IMR-90 (cell line): ENCODE data around the gene CD300C. TPM values are rescaled to one million over a fixed set of nuclear protein-coding genes. Genes with fewer than 3 reads are reported as not detected.

Source experiments
- ATAC-seq: fragments of 200-7000 bp; cut with Tn5 transposase; 2 replicates; pipeline ENCODE4 v1.9.1; 2020; ENCODE audit warnings: low read depth, mild to moderate bottlenecking, moderate library complexity
- BruUV-seq: library from RNA; stranded (reverse); fragments of 400-500 nt; replicated peaks from 2 replicates; lab custom pipeline; 2021; lab: Mats Ljungman, UMichigan
- CTCF ChIA-PET: fragments of 300-600 bp; formaldehyde crosslinking; extraction: SDS; loops from one replicate; lab custom pipeline; 2021; ENCODE audit warnings: antibody characterized with exemption; lab: Yijun Ruan, JAX
- POLR2A ChIA-PET: fragments of 300-600 bp; sonication (Branson Sonifier 250); formaldehyde crosslinking; loops from one replicate; lab custom pipeline; 2022; ENCODE audit warnings: antibody characterized with exemption; ENCODE audit not compliant: unreplicated experiment; lab: Charles Lee
- DNase-seq: peaks from one replicate; pipeline ENCODE4 v3.0.0; 2013
- H2AFZ ChIP-seq: replicated peaks from 2 replicates; pipeline ENCODE3; 2013; ENCODE audit warnings: low read length, mild to moderate bottlenecking; ENCODE audit not compliant: poor library complexity
- H2AK5ac ChIP-seq: 2 replicates; pipeline ENCODE4 v1.6.1; 2013; ENCODE audit warnings: low read depth, low read length, inconsistent platforms
- H2AK9ac ChIP-seq: replicated peaks from 2 replicates; pipeline ENCODE3; 2013; ENCODE audit warnings: mild to moderate bottlenecking, low read depth, low read length, moderate library complexity; ENCODE audit not compliant: poor library complexity
- H2BK120ac ChIP-seq: 2 replicates; pipeline ENCODE4 v1.6.1; 2013; ENCODE audit warnings: low read depth, low read length, inconsistent platforms
- H2BK15ac ChIP-seq: 3 replicates; pipeline ENCODE4 v1.6.1; 2013; ENCODE audit warnings: low read depth, low read length, inconsistent platforms
- H2BK20ac ChIP-seq: 2 replicates; pipeline ENCODE4 v1.6.1; 2013; ENCODE audit warnings: low read depth, mild to moderate bottlenecking, inconsistent platforms, low read length, moderate library complexity
- H2BK5ac ChIP-seq: 2 replicates; pipeline ENCODE4 v1.6.1; 2013; ENCODE audit warnings: mild to moderate bottlenecking, low read depth, low read length, inconsistent platforms; ENCODE audit not compliant: poor library complexity, severe bottlenecking
- H3K14ac ChIP-seq: replicated peaks from 2 replicates; pipeline ENCODE4 v1.6.1; 2013; ENCODE audit warnings: low read depth, low read length, inconsistent platforms
- H3K18ac ChIP-seq: 2 replicates; pipeline ENCODE4 v1.6.1; 2013; ENCODE audit warnings: low read depth, low read length, control low read depth
- H3K23ac ChIP-seq: 2 replicates; pipeline ENCODE4 v1.6.1; 2013; ENCODE audit warnings: low read depth, low read length, inconsistent platforms
- H3K27ac ChIP-seq: 2 replicates; pipeline ENCODE4 v1.5.1; 2013; ENCODE audit warnings: mild to moderate bottlenecking, control low read depth, low read length; ENCODE audit not compliant: insufficient read depth
- H3K27me3 ChIP-seq: 2 replicates; pipeline ENCODE4 v1.6.1; 2013; ENCODE audit warnings: low read length; ENCODE audit not compliant: control insufficient read depth, insufficient read depth
- H3K36me3 ChIP-seq: 2 replicates; pipeline ENCODE4 v1.6.1; 2013; ENCODE audit warnings: low read length, mixed read lengths; ENCODE audit not compliant: control insufficient read depth, insufficient read depth
- H3K4ac ChIP-seq: 2 replicates; pipeline ENCODE4 v1.6.1; 2013; ENCODE audit warnings: low read depth, low read length, inconsistent platforms
- H3K4me1 ChIP-seq: 2 replicates; pipeline ENCODE4 v1.6.1; 2013; ENCODE audit warnings: low read length, mixed read lengths; ENCODE audit not compliant: control insufficient read depth, insufficient read depth
- H3K4me2 ChIP-seq: 2 replicates; pipeline ENCODE4 v1.6.1; 2013; ENCODE audit warnings: low read depth, mild to moderate bottlenecking, control low read depth, low read length, moderate library complexity
- H3K4me3 ChIP-seq: 2 replicates; pipeline ENCODE4 v1.5.1; 2013; ENCODE audit warnings: low read depth, mild to moderate bottlenecking, control low read depth, low read length, moderate library complexity; ENCODE audit not compliant: insufficient read depth
- H3K56ac ChIP-seq: 2 replicates; pipeline ENCODE4 v1.6.1; 2013; ENCODE audit warnings: low read length, inconsistent platforms; ENCODE audit not compliant: insufficient read depth; ENCODE audit errors: extremely low read depth
- H3K79me1 ChIP-seq, 2 experiments: 2 replicates each; pipeline ENCODE4 v1.6.1; 2013; ENCODE audit warnings: low read length in 2 of 2, inconsistent platforms in 1 of 2, low read depth in 1 of 2
- H3K9ac ChIP-seq: 2 replicates; pipeline ENCODE4 v1.6.1; 2013; ENCODE audit warnings: low read depth, low read length, control low read depth
- H3K9me1 ChIP-seq: 2 replicates; pipeline ENCODE4 v1.6.1; 2013; ENCODE audit warnings: low read length, inconsistent platforms; ENCODE audit not compliant: insufficient read depth
- H3K9me3 ChIP-seq: 2 replicates; pipeline ENCODE4 v1.6.1; 2013; ENCODE audit warnings: low read length; ENCODE audit not compliant: control insufficient read depth, insufficient read depth
- H4K20me1 ChIP-seq: 2 replicates; pipeline ENCODE4 v1.6.1; 2013; ENCODE audit warnings: low read length, inconsistent platforms; ENCODE audit not compliant: insufficient read depth
- H4K5ac ChIP-seq: 2 replicates; pipeline ENCODE4 v1.6.1; 2013; ENCODE audit warnings: mild to moderate bottlenecking, low read depth, low read length, control low read depth
- H4K8ac ChIP-seq, 2 experiments: 2 replicates each; pipeline ENCODE4 v1.6.1; 2013; ENCODE audit warnings: low read depth in 2 of 2, low read length in 2 of 2, control low read depth in 1 of 2, inconsistent platforms in 1 of 2
- H4K91ac ChIP-seq: 2 replicates; pipeline ENCODE4 v1.6.1; 2013; ENCODE audit warnings: low read depth, low read length, inconsistent platforms; ENCODE audit not compliant: insufficient read depth
- MAZ ChIP-seq: IDR thresholded peaks from 2 replicates; pipeline ENCODE4 v1.6.1; 2012; ENCODE audit warnings: low read depth, mild to moderate bottlenecking, low read length, improper control_type of control experiment, moderate library complexity, borderline replicate concordance
- MXI1 ChIP-seq: IDR thresholded peaks from 2 replicates; pipeline ENCODE4 v1.6.1; 2012; ENCODE audit warnings: low read depth, mild to moderate bottlenecking, low read length, moderate library complexity, borderline replicate concordance
- RAD21 ChIP-seq: IDR thresholded peaks from 2 replicates; pipeline ENCODE4 v1.6.1; 2012; ENCODE audit warnings: low read length, improper control_type of control experiment
- RCOR1 ChIP-seq: IDR thresholded peaks from 2 replicates; pipeline ENCODE4 v1.6.1; 2012; ENCODE audit warnings: mild to moderate bottlenecking, low read length, improper control_type of control experiment; ENCODE audit not compliant: insufficient replicate concordance
- WGBS, 2 experiments: methylation state at CpG; one replicate each; pipeline versions ENCODE4 v1.1.5 to v1.1.7; 2013; ENCODE audit warnings: missing lambda C conversion rate in 2 of 2; ENCODE audit not compliant: insufficient read length in 1 of 2; ENCODE audit errors: extremely low coverage in 2 of 2; 5-methylcytosine and 5-hydroxymethylcytosine counted together
- dilution Hi-C: fragments of 300-500 bp; cut with HindIII; formaldehyde crosslinking; loops from one replicate; pipeline ENCODE4 v1.14.3; 2018; ENCODE audit warnings: low sequenced_read_pairs; ENCODE audit not compliant: unreplicated experiment
- in situ Hi-C: fragments of 300-500 bp; cut with MboI; formaldehyde crosslinking; loops from 3 replicates; pipeline ENCODE4 v1.14.3; 2019; ENCODE audit warnings: low sequenced_read_pairs, inconsistent platforms, mixed read lengths
- intact Hi-C: fragments of 100-400 bp; cut with micrococcal nuclease; formaldehyde crosslinking; loops from 2 replicates; pipeline ENCODE4 v1.10.0; 2022
- polyA plus RNA-seq, 3 experiments: library from polyadenylated mRNA; depleted of rRNA; stranded (reverse); fragments of >200 nt; gene quantifications; 2 replicates each; pipeline ENCODE4 v1.2.3, GENCODE V29; 2012; ENCODE audit warnings: low replicate concordance in 1 of 3
- total RNA-seq: library from RNA; depleted of rRNA; stranded (reverse); fragments of >200 nt; gene quantifications from 2 replicates; pipeline ENCODE4 v1.2.3, GENCODE V29; 2012
- TF ChIP-seq, protein P1 (sequence below): conservative IDR thresholded peaks from 2 replicates; pipeline ENCODE4 v1.5.1; 2012; ENCODE audit warnings: mild to moderate bottlenecking, low read depth, low read length, improper control_type of control experiment

Gene CD300C
- total and polyA plus RNA-seq, 2 of the 4 experiments (the other 2 are of a cell fraction) = not detected

DNA sequence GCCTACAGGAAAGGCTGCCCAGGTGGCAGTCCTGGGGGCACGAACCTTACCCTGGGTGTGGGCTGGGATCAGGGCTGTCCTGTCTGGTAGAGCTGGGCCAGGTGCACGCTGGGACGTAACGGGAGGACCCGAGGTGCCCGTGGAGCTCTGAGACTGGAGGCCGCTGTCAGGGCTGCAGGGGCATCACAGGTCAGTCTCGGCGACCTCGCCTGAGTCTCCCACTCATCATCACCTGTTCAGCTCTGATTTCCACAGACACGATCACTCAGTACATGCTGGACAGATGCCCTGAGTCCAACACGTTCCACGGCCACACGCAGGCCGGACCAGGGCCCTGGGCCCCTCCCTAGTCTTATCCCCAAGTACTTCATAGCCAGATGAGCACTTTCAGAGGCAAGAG lies 4.7 kb upstream of the CD300C start:
- H3K79me1 ChIP-seq = no peaks in the 10 kb centered on the region
- no peak overlapping the region for H4K91ac ChIP-seq
- dilution Hi-C loops = no loop called here
- TF ChIP-seq, protein P1, sequence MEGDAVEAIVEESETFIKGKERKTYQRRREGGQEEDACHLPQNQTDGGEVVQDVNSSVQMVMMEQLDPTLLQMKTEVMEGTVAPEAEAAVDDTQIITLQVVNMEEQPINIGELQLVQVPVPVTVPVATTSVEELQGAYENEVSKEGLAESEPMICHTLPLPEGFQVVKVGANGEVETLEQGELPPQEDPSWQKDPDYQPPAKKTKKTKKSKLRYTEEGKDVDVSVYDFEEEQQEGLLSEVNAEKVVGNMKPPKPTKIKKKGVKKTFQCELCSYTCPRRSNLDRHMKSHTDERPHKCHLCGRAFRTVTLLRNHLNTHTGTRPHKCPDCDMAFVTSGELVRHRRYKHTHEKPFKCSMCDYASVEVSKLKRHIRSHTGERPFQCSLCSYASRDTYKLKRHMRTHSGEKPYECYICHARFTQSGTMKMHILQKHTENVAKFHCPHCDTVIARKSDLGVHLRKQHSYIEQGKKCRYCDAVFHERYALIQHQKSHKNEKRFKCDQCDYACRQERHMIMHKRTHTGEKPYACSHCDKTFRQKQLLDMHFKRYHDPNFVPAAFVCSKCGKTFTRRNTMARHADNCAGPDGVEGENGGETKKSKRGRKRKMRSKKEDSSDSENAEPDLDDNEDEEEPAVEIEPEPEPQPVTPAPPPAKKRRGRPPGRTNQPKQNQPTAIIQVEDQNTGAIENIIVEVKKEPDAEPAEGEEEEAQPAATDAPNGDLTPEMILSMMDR = no peak
- TF ChIP-seq RAD21 (no peak), RCOR1 (no peak), MXI1 (no peak), MAZ (no peak)
- no peak overlapping the region for H4K8ac ChIP-seq
- H3K4me3 ChIP-seq = no peak overlapping the region
- H2BK15ac ChIP-seq = no peak overlapping the region
- no peak for ATAC-seq
- H3K4me2 ChIP-seq = no peak overlapping the region
- H2AK5ac ChIP-seq = no peak overlapping the region
- H3K9ac ChIP-seq = no peak overlapping the region
- H2AFZ ChIP-seq = no peak overlapping the region
- H3K27ac ChIP-seq = no peak overlapping the region
- DNase-seq = no peak
- H4K5ac ChIP-seq = no peak overlapping the region
- no peak overlapping the region for H2BK5ac ChIP-seq
- H3K23ac ChIP-seq = no peak overlapping the region
- H3K56ac ChIP-seq = no peak overlapping the region
- intact Hi-C loops = no loop called here
- H3K4me1 ChIP-seq = no peaks in the 10 kb centered on the region
- H3K27me3 ChIP-seq = no peaks in the 10 kb centered on the region
- no peak overlapping the region for H3K18ac ChIP-seq
- no peaks in the 10 kb centered on the region for H4K20me1 ChIP-seq
- H2BK20ac ChIP-seq = no peak overlapping the region
- CTCF ChIA-PET = no interaction called here
- no peak overlapping the region for H3K4ac ChIP-seq
- H3K9me1 ChIP-seq = no peaks in the 10 kb centered on the region
- peaks cover 22% of the 10 kb centered on the region for H3K9me3 ChIP-seq
- WGBS, 2 experiments = 76% methylated on average over 5 of the region's 15 CpGs; no CpG with 5 or more reads in 1 of the 2 experiments
- no peaks in the 10 kb centered on the region for H3K36me3 ChIP-seq
- POLR2A ChIA-PET = no interaction called here
- H3K14ac ChIP-seq = no peak overlapping the region
- in situ Hi-C loops = no loop called here
- BruUV-seq = no TSS peak
- H2BK120ac ChIP-seq = no peak overlapping the region
- no peak overlapping the region for H2AK9ac ChIP-seq
